ENCODE data around the gene PPM1F.

DNA sequence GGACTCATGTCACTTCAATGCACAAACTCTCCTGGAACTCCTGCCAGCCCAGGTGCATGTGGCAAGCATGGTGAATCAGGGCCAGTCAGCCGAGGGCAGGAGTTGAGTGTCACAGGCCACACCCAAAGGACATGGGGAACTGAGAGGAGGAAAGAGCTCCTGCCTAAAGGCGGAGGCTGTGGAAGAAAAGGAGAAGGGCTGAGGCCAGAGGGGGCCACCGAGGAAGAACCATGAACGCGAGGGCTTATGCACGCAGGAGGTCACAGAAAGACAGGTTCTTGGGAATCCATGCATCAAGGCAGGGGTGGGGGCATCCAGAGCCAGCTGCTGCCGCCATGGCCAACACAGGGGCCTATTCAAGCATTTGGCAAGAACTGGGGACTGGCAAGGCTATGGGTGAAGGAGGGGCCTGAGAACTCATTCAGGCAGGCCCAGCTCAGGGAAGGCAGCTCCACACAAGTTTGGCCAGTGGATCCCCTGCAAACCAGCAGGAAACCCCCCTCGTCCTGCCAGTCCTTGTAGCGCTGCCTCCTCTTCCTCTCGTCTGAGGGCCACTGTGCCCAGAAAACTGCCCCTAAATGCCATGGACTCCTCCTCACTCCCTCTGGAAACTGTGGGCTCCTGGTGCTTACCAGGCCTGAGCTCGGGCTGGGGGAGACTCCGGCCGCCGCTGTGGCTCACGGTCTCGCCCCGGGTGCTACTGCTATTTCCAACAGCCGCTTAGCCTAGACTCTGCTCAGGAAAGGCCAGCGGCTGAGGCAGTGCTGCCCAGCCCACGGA is 15.4 kb downstream of the PPM1F start:
- TF ChIP-seq POLR2A (IDR thresholded peaks at IDR 0.05): no peak
- TF ChIP-seq, protein P1, sequence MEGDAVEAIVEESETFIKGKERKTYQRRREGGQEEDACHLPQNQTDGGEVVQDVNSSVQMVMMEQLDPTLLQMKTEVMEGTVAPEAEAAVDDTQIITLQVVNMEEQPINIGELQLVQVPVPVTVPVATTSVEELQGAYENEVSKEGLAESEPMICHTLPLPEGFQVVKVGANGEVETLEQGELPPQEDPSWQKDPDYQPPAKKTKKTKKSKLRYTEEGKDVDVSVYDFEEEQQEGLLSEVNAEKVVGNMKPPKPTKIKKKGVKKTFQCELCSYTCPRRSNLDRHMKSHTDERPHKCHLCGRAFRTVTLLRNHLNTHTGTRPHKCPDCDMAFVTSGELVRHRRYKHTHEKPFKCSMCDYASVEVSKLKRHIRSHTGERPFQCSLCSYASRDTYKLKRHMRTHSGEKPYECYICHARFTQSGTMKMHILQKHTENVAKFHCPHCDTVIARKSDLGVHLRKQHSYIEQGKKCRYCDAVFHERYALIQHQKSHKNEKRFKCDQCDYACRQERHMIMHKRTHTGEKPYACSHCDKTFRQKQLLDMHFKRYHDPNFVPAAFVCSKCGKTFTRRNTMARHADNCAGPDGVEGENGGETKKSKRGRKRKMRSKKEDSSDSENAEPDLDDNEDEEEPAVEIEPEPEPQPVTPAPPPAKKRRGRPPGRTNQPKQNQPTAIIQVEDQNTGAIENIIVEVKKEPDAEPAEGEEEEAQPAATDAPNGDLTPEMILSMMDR (IDR thresholded peaks at IDR 0.05 in 8 of 11, conservative IDR thresholded peaks at IDR 0.05 in 3 of 11): no peak
